ENCODE measurements around the gene GZMB.
"Not testable (repeated sequence)": the region's sequence is repeated elsewhere in the genome, so short reads cannot be mapped to it uniquely, and the experiment has no call there.

The GZMB gene

GRCh38 chr14:24605435-24606190 lies 28.4 kb downstream of the GZMB start:
- peak; percentile 53 for DNase-seq (ENCODE audit: extremely low read depth, insufficient read length)

GRCh38 chr14:24597403-24597802 lies 36.6 kb downstream of the GZMB start:
- Histone ChIP-seq H3K36me3 (ENCODE audit: control insufficient read depth, insufficient read depth, low read length) (no peaks in the 10 kb centered on the region), H3K27me3 (replicated peaks; ENCODE audit: control insufficient read depth, insufficient read depth, low read length) (no peaks in the 10 kb centered on the region), H3K4me3 (replicated peaks; ENCODE audit: low read depth, low read length) (no peak overlapping the region)
- DNase-seq (ENCODE audit: extremely low read depth, insufficient read length) = no peak
- TF ChIP-seq CTCF (IDR thresholded peaks at IDR 0.05; ENCODE audit: insufficient read depth, low read length, poor library complexity, severe bottlenecking) = no peak

More at GRCh38 chr14:24605435-24606190, 28.4 kb downstream of the GZMB start:
- H3K4me3 ChIP-seq (replicated peaks; ENCODE audit: low read depth, low read length) = no peak overlapping the region
- TF ChIP-seq CTCF (IDR thresholded peaks at IDR 0.05; ENCODE audit: insufficient read depth, low read length, poor library complexity, severe bottlenecking) = peak; percentile 99
- H3K27me3 ChIP-seq (replicated peaks; ENCODE audit: control insufficient read depth, insufficient read depth, low read length) = no peaks in the 10 kb centered on the region
- H3K36me3 ChIP-seq (ENCODE audit: control insufficient read depth, insufficient read depth, low read length) = no peaks in the 10 kb centered on the region

- H3K36me3 ChIP-seq (ENCODE audit: control insufficient read depth, insufficient read depth, low read length) = no peaks in the 10 kb centered on the region
- no peak overlapping the region for H3K4me3 ChIP-seq (replicated peaks; ENCODE audit: low read depth, low read length)
- DNase-seq (ENCODE audit: extremely low read depth, insufficient read length) = no peak
- H3K27me3 ChIP-seq (replicated peaks; ENCODE audit: control insufficient read depth, insufficient read depth, low read length) = no peaks in the 10 kb centered on the region
- no peak for TF ChIP-seq CTCF (IDR thresholded peaks at IDR 0.05; ENCODE audit: insufficient read depth, low read length, poor library complexity, severe bottlenecking)
These were observed 38.7 kb downstream of the GZMB start for GRCh38 chr14:24595073-24595808.

GRCh38 chr14:24591004-24591403 lies 43.0 kb downstream of the GZMB start:
- not testable (repeated sequence) for H3K27me3 ChIP-seq (replicated peaks; ENCODE audit: control insufficient read depth, insufficient read depth, low read length); H3K36me3 ChIP-seq (ENCODE audit: control insufficient read depth, insufficient read depth, low read length); H3K4me3 ChIP-seq (replicated peaks; ENCODE audit: low read depth, low read length); DNase-seq (ENCODE audit: extremely low read depth, insufficient read length)

- not testable (repeated sequence) for H3K36me3 ChIP-seq (ENCODE audit: control insufficient read depth, insufficient read depth, low read length); DNase-seq (ENCODE audit: extremely low read depth, insufficient read length)
These were observed 49.6 kb downstream of the GZMB start for GRCh38 chr14:24584402-24584801.

More at GRCh38 chr14:24584402-24584801, 49.6 kb downstream of the GZMB start:
- not testable (repeated sequence) for H3K4me3 ChIP-seq (replicated peaks; ENCODE audit: low read depth, low read length); H3K27me3 ChIP-seq (replicated peaks; ENCODE audit: control insufficient read depth, insufficient read depth, low read length)

Measured in GM06990 (cell line).